A549 (cell line): ENCODE data around the gene NRIP3. TPM values are rescaled to one million over a fixed set of nuclear protein-coding genes. Genes with fewer than 3 reads are reported as not detected.

Experiments
- ATAC-seq, 2 experiments: fragments of 200-7000 bp in 1 of 2; fragments of >200 bp in 1 of 2; cut with Nextera tagmentation in 1 of 2; cut with Tn5 transposase in 1 of 2; 3 replicates each; pipeline versions ENCODE4 v1.8.0 to v1.9.1; 2018 to 2020; ENCODE audit warnings: mild to moderate bottlenecking in 1 of 2, moderate library complexity in 1 of 2
- CTCF ChIA-PET: fragments of 300-600 bp; sonication (Branson Sonifier 250); formaldehyde crosslinking; extraction: SDS; loops from one replicate; lab custom pipeline; 2021; ENCODE audit warnings: antibody characterized with exemption, inconsistent platforms; lab: Yijun Ruan, JAX
- POLR2A ChIA-PET: fragments of 350-600 bp; formaldehyde crosslinking; extraction: SDS; loops from one replicate; lab custom pipeline; 2021; ENCODE audit warnings: antibody characterized with exemption, inconsistent platforms; lab: Yijun Ruan, JAX
- DNase-seq, 2 experiments: peaks; one replicate each; pipeline versions ENCODE4 v3.0.0 to v3.0.0-alpha.2; 2011 to 2016; ENCODE audit warnings: low read depth in 1 of 2, low spot score in 1 of 2
- FAIRE-seq: peaks from 2 replicates; lab custom pipeline; 2011; peaks lifted over from hg19 to GRCh38; lab: Jason Lieb, UNC
- H3K27ac ChIP-seq, 2 experiments: fragments of >200 bp; sonication (Bioruptor Twin); formaldehyde crosslinking; 3 replicates each; pipeline ENCODE4 v1.5.1; 2016 to 2017
- H3K4me1 ChIP-seq: fragments of >200 bp; sonication (Bioruptor Twin); formaldehyde crosslinking; 3 replicates; pipeline ENCODE4 v1.6.1; 2016
- H3K4me2 ChIP-seq: fragments of >200 bp; sonication (Bioruptor Twin); formaldehyde crosslinking; 3 replicates; pipeline ENCODE4 v1.6.1; 2016
- H3K4me3 ChIP-seq: fragments of >200 bp; sonication (Bioruptor Twin); formaldehyde crosslinking; 3 replicates; pipeline ENCODE4 v1.5.1; 2016
- H3K9me3 ChIP-seq: fragments of >200 bp; sonication (Bioruptor Twin); formaldehyde crosslinking; 3 replicates; pipeline ENCODE4 v1.6.1; 2016
- BHLHE40 ChIP-seq: IDR thresholded peaks from 2 replicates; pipeline ENCODE4 v1.6.1; 2012; ENCODE audit warnings: low read depth, low read length, inconsistent platforms
- CBX2 ChIP-seq: fragments of 200-600 bp; sonication (generic); IDR thresholded peaks from 2 replicates; pipeline ENCODE4 v1.6.1; 2016; ENCODE audit warnings: low read depth, mild to moderate bottlenecking, borderline replicate concordance
- CEBPB ChIP-seq, 2 experiments: fragments of >200 bp in 1 of 2; sonication (Bioruptor Twin) in 1 of 2; formaldehyde crosslinking in 1 of 2; IDR thresholded peaks; 2 replicates each; pipeline ENCODE4 v1.6.1; 2012 to 2016
- EHF ChIP-seq: fragments of 250-450 bp; sonication (Bioruptor Pico); IDR thresholded peaks from 2 replicates; pipeline ENCODE4 v1.5.0; 2020; ENCODE audit warnings: mild to moderate bottlenecking
- EHMT2 ChIP-seq: fragments of 200-600 bp; sonication (generic); IDR thresholded peaks from 2 replicates; pipeline ENCODE4 v1.6.1; 2016; ENCODE audit warnings: antibody characterized with exemption, low read depth, mild to moderate bottlenecking, moderate library complexity
- ESRRA ChIP-seq: fragments of 150-350 bp; IDR thresholded peaks from 2 replicates; pipeline ENCODE4 v1.6.1; 2014; ENCODE audit warnings: mild to moderate bottlenecking, low read length, borderline replicate concordance
- FOSB ChIP-seq: fragments of 250-450 bp; sonication (Bioruptor Pico); IDR thresholded peaks from 2 replicates; pipeline ENCODE4 v1.5.0; 2020; ENCODE audit warnings: mild to moderate bottlenecking, moderate library complexity
- HDAC2 ChIP-seq: fragments of 200-600 bp; sonication (generic); IDR thresholded peaks from 2 replicates; pipeline ENCODE4 v1.6.1; 2016
- HOXA7 ChIP-seq: fragments of 250-450 bp; sonication (Bioruptor Pico); IDR thresholded peaks from 2 replicates; pipeline ENCODE4 v1.5.0; 2020; ENCODE audit warnings: mild to moderate bottlenecking, moderate library complexity
- HOXB13 ChIP-seq: fragments of 250-450 bp; sonication (Bioruptor Pico); IDR thresholded peaks from 2 replicates; pipeline ENCODE4 v1.5.0; 2020; ENCODE audit warnings: low read depth, mild to moderate bottlenecking, moderate library complexity
- JUNB ChIP-seq: fragments of >200 bp; sonication (Bioruptor Twin); formaldehyde crosslinking; IDR thresholded peaks from 2 replicates; pipeline ENCODE4 v1.6.1; 2016
- KDM1A ChIP-seq: fragments of 200-600 bp; sonication (generic); IDR thresholded peaks from 2 replicates; pipeline ENCODE4 v1.6.1; 2016; ENCODE audit warnings: low read depth, mild to moderate bottlenecking
- MAFK ChIP-seq: fragments of 450-650 bp; IDR thresholded peaks from 2 replicates; pipeline ENCODE4 v1.6.1; 2014; ENCODE audit not compliant: partially characterized antibody
- PHF8 ChIP-seq: fragments of 200-600 bp; sonication (generic); IDR thresholded peaks from 2 replicates; pipeline ENCODE4 v1.6.1; 2016; ENCODE audit warnings: low read depth, mild to moderate bottlenecking, antibody characterized with exemption, moderate library complexity, borderline replicate concordance
- POLR2AphosphoS2 ChIP-seq: conservative IDR thresholded peaks from 2 replicates; pipeline ENCODE4 v1.6.1; 2012; ENCODE audit warnings: low read length, improper control_type of control experiment, inconsistent platforms
- RAD21 ChIP-seq, 2 experiments: fragments of >200 bp in 1 of 2; sonication (Bioruptor Twin) in 1 of 2; formaldehyde crosslinking in 1 of 2; IDR thresholded peaks in 1 of 2; conservative IDR thresholded peaks in 1 of 2; 2 replicates in 1 of 2; 3 replicates in 1 of 2; pipeline ENCODE4 v1.6.1; 2012 to 2018; ENCODE audit warnings: inconsistent platforms in 1 of 2
- RARB ChIP-seq: fragments of 250-450 bp; sonication (Bioruptor Pico); IDR thresholded peaks from 2 replicates; pipeline ENCODE4 v1.8.0; 2021; ENCODE audit warnings: mild to moderate bottlenecking, moderate library complexity
- RCOR1 ChIP-seq: fragments of 150-350 bp; IDR thresholded peaks from 2 replicates; pipeline ENCODE4 v1.6.1; 2014; ENCODE audit warnings: antibody characterized with exemption, low read length, low read depth
- RNF2 ChIP-seq: fragments of 200-600 bp; sonication (generic); IDR thresholded peaks from 2 replicates; pipeline ENCODE4 v1.6.1; 2016; ENCODE audit warnings: low read depth, mild to moderate bottlenecking, antibody characterized with exemption, moderate library complexity, borderline replicate concordance
- SMC3 ChIP-seq: fragments of >200 bp; sonication (Bioruptor Twin); formaldehyde crosslinking; IDR thresholded peaks from 3 replicates; pipeline ENCODE4 v1.6.1; 2018; ENCODE audit warnings: inconsistent platforms
- TFCP2L1 ChIP-seq: fragments of 250-450 bp; sonication (Bioruptor Pico); IDR thresholded peaks from 2 replicates; pipeline ENCODE4 v1.5.0; 2021; ENCODE audit warnings: mild to moderate bottlenecking
- ZC3H11A ChIP-seq: fragments of 450-650 bp; IDR thresholded peaks from 2 replicates; pipeline ENCODE4 v1.6.1; 2014; ENCODE audit warnings: antibody characterized with exemption, mild to moderate bottlenecking
- ZNF302 ChIP-seq: fragments of 250-450 bp; sonication (Bioruptor Pico); IDR thresholded peaks from 2 replicates; pipeline ENCODE4 v1.9.0; 2021; ENCODE audit warnings: inconsistent platforms, mild to moderate bottlenecking, moderate library complexity
- WGBS: methylation state at CpG from one replicate; pipeline ENCODE4 v1.1.6; 2017; ENCODE audit errors: missing lambda C conversion rate; 5-methylcytosine and 5-hydroxymethylcytosine counted together
- polyA plus RNA-seq, 4 experiments: library from polyadenylated mRNA; depleted of rRNA in 3 of 4; stranded (reverse); fragments of >200 nt; fragmentation: RNase III in 1 of 4; extraction: RNeasy Plus Mini Kit Qiagen cat#74134 plus additional on column Dnase treatment in 1 of 4; gene quantifications; 2 replicates in 3 of 4; 3 replicates in 1 of 4; pipeline ENCODE4 v1.2.3, GENCODE V29; 2011 to 2017
- TF ChIP-seq, protein P1 (sequence below): IDR thresholded peaks from 2 replicates; pipeline ENCODE4 v1.6.1; 2012; ENCODE audit warnings: low read depth, borderline replicate concordance
- TF ChIP-seq, protein P2 (sequence below): IDR thresholded peaks from 2 replicates; pipeline ENCODE4 v1.6.1; 2012
- TF ChIP-seq, protein P3 (sequence below): fragments of 150-350 bp; IDR thresholded peaks from 2 replicates; pipeline ENCODE4 v1.6.1; 2014; ENCODE audit warnings: low read depth, mild to moderate bottlenecking, low read length
- TF ChIP-seq, protein P4 (sequence below): fragments of 250-450 bp; sonication (Bioruptor Pico); IDR thresholded peaks from 2 replicates; pipeline ENCODE4 v1.5.0; 2021; ENCODE audit warnings: mild to moderate bottlenecking, moderate library complexity, borderline replicate concordance
- TF ChIP-seq, protein P5 (sequence below): IDR thresholded peaks from 2 replicates; pipeline ENCODE4 v1.6.1; 2012
- TF ChIP-seq, protein P6 (sequence below): fragments of >200 bp; sonication (Bioruptor Twin); formaldehyde crosslinking; IDR thresholded peaks from 3 replicates; pipeline ENCODE4 v1.5.1; 2016

NRIP3 gene
- polyA plus RNA-seq, 2 of the 4 experiments (the other 2 are of a cell fraction) = 0.49 to 1.0 TPM

DNA sequence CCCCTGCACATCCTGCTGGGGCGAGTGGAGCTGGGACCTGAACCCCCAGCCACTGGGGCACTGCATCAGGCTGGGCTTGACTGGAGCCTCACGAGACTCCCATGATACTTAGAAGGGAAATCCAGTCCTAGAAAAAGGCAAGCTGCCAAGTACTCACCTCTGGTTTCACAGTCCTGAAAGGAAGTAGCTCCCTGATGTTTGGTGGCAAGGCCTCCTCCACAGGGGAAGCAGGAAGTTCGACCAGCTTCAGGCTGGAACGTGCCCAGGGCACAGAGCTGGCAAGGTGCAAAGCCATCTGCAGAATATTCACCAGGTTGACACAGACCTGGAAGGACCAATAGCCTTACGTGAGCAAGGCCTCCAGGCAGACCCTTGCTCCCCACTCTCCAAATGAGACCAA lies 26.8 kb upstream of the NRIP3 start (continued):
- TF ChIP-seq HOXA7 (no peak), PHF8 (no peak), HDAC2 (no peak), ZNF302 (CRISPR knock-in tag) (no peak)
- TF ChIP-seq, protein P1, sequence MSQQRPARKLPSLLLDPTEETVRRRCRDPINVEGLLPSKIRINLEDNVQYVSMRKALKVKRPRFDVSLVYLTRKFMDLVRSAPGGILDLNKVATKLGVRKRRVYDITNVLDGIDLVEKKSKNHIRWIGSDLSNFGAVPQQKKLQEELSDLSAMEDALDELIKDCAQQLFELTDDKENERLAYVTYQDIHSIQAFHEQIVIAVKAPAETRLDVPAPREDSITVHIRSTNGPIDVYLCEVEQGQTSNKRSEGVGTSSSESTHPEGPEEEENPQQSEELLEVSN = no peak
- TF ChIP-seq, protein P2, sequence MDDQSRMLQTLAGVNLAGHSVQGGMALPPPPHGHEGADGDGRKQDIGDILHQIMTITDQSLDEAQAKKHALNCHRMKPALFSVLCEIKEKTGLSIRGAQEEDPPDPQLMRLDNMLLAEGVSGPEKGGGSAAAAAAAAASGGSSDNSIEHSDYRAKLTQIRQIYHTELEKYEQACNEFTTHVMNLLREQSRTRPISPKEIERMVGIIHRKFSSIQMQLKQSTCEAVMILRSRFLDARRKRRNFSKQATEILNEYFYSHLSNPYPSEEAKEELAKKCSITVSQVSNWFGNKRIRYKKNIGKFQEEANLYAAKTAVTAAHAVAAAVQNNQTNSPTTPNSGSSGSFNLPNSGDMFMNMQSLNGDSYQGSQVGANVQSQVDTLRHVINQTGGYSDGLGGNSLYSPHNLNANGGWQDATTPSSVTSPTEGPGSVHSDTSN = no peak
- TF ChIP-seq, protein P3, sequence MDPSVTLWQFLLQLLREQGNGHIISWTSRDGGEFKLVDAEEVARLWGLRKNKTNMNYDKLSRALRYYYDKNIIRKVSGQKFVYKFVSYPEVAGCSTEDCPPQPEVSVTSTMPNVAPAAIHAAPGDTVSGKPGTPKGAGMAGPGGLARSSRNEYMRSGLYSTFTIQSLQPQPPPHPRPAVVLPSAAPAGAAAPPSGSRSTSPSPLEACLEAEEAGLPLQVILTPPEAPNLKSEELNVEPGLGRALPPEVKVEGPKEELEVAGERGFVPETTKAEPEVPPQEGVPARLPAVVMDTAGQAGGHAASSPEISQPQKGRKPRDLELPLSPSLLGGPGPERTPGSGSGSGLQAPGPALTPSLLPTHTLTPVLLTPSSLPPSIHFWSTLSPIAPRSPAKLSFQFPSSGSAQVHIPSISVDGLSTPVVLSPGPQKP = no peak

DNA sequence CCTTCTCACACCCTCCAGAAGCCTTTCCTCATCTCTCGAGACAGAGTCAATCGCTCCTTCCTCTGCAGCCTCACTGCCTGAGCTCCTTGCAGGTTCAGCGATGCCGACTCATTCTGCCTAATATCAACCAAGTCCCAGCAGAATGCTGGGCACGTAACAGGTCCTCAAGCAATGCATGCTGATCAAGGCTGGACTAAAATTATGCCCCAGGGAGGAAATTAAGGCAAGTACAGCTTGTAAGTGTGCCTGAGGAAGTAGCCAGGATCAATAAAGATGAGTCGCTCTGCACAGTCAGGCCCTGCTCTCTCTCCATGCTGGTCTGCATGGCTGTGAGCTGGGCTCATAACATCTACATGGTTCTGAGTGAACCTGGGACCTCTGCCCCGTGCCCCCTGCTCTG lies 25.6 kb upstream of the NRIP3 start:
- H3K4me1 ChIP-seq = no peaks in the 10 kb centered on the region
- no peaks in the 10 kb centered on the region for H3K9me3 ChIP-seq
- FAIRE-seq (no peak), ATAC-seq (no peak), DNase-seq (no peak)
- H3K27ac ChIP-seq = no peak overlapping the region
- POLR2A ChIA-PET = no interaction called here
- CTCF ChIA-PET = interaction anchor here (0.7 to 4.6 kb wide), 4 partner anchors 10 to 110 kb away, joined by 3 to 48 read pairs (median 3); no protein-coding TSS in a partner anchor
- TF ChIP-seq HDAC2 (no peak), ZC3H11A (no peak), JUNB (no peak), HOXB13 (CRISPR knock-in tag) (no peak), POLR2AphosphoS2 (no peak), RNF2 (no peak), EHMT2 (no peak), BHLHE40 (no peak), KDM1A (no peak), TFCP2L1 (CRISPR knock-in tag) (no peak), EHF (CRISPR knock-in tag) (no peak), PHF8 (no peak), MAFK (no peak), CEBPB (IDR thresholded peaks at IDR 0.05) (no peak)
- TF ChIP-seq, protein P4, sequence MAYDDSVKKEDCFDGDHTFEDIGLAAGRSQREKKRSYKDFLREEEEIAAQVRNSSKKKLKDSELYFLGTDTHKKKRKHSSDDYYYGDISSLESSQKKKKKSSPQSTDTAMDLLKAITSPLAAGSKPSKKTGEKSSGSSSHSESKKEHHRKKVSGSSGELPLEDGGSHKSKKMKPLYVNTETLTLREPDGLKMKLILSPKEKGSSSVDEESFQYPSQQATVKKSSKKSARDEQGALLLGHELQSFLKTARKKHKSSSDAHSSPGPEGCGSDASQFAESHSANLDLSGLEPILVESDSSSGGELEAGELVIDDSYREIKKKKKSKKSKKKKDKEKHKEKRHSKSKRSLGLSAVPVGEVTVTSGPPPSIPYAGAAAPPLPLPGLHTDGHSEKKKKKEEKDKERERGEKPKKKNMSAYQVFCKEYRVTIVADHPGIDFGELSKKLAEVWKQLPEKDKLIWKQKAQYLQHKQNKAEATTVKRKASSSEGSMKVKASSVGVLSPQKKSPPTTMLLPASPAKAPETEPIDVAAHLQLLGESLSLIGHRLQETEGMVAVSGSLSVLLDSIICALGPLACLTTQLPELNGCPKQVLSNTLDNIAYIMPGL (CRISPR knock-in tag) = no peak
- 70% methylated on average over 7 of the region's 7 CpGs for WGBS
- no peak overlapping the region for H3K4me2 ChIP-seq
- no peak overlapping the region for H3K4me3 ChIP-seq

DNA sequence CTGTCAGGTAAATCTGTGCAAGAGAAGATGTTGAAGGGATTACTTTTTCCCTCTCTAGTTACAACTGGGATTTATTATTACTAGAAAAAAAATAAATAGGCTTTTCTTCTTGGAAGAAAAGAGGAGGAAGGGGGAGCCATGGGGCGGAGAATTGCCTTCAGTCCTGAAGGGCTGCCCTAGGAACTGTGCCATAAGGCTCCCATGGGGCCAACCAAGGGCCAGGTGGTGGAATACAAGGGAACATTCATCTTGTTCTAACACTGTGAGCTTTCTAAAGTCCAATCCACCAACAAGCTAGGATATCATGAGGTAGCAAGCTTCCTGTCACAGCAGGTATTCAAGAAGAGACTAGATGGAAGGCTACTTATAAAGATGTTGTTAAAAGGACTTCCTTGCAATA lies 24.8 kb upstream of the NRIP3 start:
- ChIA-PET CTCF (interaction anchor here (1.0 to 4.6 kb wide), 6 partner anchors 10 to 111 kb away, joined by 3 to 48 read pairs (median 4); no protein-coding TSS in a partner anchor), POLR2A (no interaction called here)
- no peak for TF ChIP-seq ZNF302 (CRISPR knock-in tag)
- TF ChIP-seq FOSB (CRISPR knock-in tag) = no peak
- TF ChIP-seq RARB (CRISPR knock-in tag) = no peak
- no peak for TF ChIP-seq ZC3H11A
- TF ChIP-seq CBX2 = no peak
- no peak for TF ChIP-seq RNF2
- TF ChIP-seq, protein P5, sequence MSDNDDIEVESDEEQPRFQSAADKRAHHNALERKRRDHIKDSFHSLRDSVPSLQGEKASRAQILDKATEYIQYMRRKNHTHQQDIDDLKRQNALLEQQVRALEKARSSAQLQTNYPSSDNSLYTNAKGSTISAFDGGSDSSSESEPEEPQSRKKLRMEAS = no peak
- no peak for TF ChIP-seq RCOR1
- no peak for TF ChIP-seq RAD21 (conservative IDR thresholded peaks at IDR 0.05 in 1 of 2, IDR thresholded peaks at IDR 0.05 in 1 of 2)
- no peak for TF ChIP-seq ESRRA
- TF ChIP-seq HDAC2 = no peak
- no peak for TF ChIP-seq SMC3
- no peak for TF ChIP-seq MAFK
- TF ChIP-seq, protein P6, sequence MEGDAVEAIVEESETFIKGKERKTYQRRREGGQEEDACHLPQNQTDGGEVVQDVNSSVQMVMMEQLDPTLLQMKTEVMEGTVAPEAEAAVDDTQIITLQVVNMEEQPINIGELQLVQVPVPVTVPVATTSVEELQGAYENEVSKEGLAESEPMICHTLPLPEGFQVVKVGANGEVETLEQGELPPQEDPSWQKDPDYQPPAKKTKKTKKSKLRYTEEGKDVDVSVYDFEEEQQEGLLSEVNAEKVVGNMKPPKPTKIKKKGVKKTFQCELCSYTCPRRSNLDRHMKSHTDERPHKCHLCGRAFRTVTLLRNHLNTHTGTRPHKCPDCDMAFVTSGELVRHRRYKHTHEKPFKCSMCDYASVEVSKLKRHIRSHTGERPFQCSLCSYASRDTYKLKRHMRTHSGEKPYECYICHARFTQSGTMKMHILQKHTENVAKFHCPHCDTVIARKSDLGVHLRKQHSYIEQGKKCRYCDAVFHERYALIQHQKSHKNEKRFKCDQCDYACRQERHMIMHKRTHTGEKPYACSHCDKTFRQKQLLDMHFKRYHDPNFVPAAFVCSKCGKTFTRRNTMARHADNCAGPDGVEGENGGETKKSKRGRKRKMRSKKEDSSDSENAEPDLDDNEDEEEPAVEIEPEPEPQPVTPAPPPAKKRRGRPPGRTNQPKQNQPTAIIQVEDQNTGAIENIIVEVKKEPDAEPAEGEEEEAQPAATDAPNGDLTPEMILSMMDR = no peak

More for the DNA sequence above, 24.8 kb upstream of the NRIP3 start:
- FAIRE-seq = no peak
- Histone ChIP-seq H3K4me1 (no peaks in the 10 kb centered on the region), H3K9me3 (no peaks in the 10 kb centered on the region), H3K4me2 (no peak overlapping the region), H3K4me3 (no peak overlapping the region), H3K27ac (no peak overlapping the region)
- WGBS = 88% methylated on average over 1 of the region's 1 CpG
- DNase-seq = no peak
- no peak for ATAC-seq
